Measurements from ENCODE around the gene JAK3.

The JAK3 gene

DNA sequence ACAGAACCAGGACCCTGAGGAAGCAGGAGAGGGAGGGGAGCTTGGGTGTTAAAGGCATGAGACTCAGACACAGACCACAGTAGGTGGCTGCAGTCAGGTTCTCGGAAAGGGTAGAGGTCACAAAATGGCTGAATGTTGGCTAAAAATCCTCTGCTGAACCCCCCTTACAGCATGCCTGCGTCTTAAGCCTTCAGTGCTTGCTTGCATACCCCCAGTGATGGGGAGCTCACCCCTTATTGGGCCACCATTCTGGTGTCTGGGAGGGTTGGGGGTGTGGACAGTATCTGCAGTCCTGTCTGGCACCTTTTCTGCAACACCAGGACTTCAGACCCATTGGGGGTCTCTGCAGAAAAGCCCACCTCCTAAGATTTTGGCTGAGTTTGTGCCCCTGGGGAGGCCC is 67.0 kb downstream of the JAK3 start:
- in situ Hi-C loops (cut with HindIII; ENCODE audit: low sequenced_read_pairs), result no loop called here

DNA sequence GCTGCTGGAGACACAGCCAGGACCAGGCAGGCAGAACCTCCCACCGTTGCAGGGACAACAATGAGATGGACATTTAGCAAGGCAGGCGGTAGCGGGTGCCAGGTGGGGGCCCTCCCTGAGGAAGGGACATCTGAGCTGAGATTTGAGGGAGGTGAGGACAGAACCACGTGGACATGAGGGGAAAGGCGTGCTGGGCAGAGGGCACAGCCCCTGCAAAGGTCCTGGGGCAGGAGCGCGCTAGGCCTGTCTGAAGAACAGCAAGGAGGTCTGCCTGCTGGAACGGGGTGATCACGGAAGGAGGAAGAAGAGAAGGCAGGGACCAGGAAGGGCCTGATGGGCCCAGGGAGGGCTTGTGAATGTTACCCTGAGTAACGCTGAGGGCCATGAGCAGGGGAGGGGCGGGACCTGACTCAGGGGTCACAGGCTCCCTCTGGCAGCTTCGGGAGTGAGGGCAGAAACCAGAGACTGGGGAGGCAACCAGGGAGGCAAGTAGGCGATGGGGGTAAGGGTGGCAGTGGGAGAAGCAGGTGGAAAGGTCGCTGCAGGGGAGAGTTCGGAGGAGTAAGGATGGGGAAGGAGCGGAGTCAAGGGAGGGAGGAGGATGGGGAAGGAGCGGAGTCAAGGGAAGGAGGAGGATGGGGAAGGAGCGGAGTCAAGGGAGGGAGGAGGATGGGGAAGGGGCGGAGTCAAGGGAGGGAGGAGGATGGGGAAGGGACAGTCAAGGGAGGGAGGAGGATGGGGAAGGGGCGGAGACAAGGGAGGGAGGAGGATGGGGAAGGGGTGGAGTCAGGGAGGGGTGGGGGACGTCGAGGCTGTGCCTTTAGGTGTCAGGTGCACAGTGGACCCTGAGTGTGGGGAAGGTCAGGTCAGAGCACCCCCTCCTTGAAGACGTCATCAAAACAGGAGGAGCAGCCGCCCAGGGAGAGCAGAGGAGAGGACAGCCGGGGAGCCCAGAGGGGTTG is 68.5 kb downstream of the JAK3 start:
- in situ Hi-C loops (cut with HindIII; ENCODE audit: low sequenced_read_pairs), result loop anchor here (5.0 kb wide), 1 partner anchor 73 kb away; no protein-coding TSS in a partner anchor

- in situ Hi-C loops (cut with HindIII; ENCODE audit: low sequenced_read_pairs), result loop anchor here (5.0 kb wide), 1 partner anchor 74 kb away; no protein-coding TSS in a partner anchor
These were observed 69.4 kb downstream of the JAK3 start for GRCh38 chr19:17778251-17778967.

- in situ Hi-C loops (cut with HindIII; ENCODE audit: low sequenced_read_pairs), result loop anchor here (5.0 kb wide), 1 partner anchor 74 kb away; no protein-coding TSS in a partner anchor
These were observed 69.9 kb downstream of the JAK3 start for GRCh38 chr19:17777840-17778239.

GRCh38 chr19:17775991-17776803 is 71.6 kb downstream of the JAK3 start:
- in situ Hi-C loops (cut with HindIII; ENCODE audit: low sequenced_read_pairs), result loop anchor here (5.0 kb wide), 1 partner anchor 76 kb away; no protein-coding TSS in a partner anchor

- in situ Hi-C loops (cut with HindIII; ENCODE audit: low sequenced_read_pairs), result loop anchor here (5.0 kb wide), 1 partner anchor 77 kb away; no protein-coding TSS in a partner anchor
These were observed 72.4 kb downstream of the JAK3 start for GRCh38 chr19:17775245-17775927.
